Fibroblast of skin of left biceps (primary cell): ENCODE data around the gene ABCA4.
A peak's percentile ranks its signal among the peaks of the same experiment; 100 is the strongest.

Experiments used
- DNase-seq, 2 experiments: peaks; one replicate each; pipeline ENCODE4 v3.0.0-alpha.2; 2013; ENCODE audit warnings: low read depth in 2 of 2

Gene ABCA4

GRCh38 chr1:94027721-94028515 is 93.0 kb downstream of the ABCA4 start:
- no peak for DNase-seq

GRCh38 chr1:94026619-94027380 is 94.1 kb downstream of the ABCA4 start:
- no peak for DNase-seq

DNA sequence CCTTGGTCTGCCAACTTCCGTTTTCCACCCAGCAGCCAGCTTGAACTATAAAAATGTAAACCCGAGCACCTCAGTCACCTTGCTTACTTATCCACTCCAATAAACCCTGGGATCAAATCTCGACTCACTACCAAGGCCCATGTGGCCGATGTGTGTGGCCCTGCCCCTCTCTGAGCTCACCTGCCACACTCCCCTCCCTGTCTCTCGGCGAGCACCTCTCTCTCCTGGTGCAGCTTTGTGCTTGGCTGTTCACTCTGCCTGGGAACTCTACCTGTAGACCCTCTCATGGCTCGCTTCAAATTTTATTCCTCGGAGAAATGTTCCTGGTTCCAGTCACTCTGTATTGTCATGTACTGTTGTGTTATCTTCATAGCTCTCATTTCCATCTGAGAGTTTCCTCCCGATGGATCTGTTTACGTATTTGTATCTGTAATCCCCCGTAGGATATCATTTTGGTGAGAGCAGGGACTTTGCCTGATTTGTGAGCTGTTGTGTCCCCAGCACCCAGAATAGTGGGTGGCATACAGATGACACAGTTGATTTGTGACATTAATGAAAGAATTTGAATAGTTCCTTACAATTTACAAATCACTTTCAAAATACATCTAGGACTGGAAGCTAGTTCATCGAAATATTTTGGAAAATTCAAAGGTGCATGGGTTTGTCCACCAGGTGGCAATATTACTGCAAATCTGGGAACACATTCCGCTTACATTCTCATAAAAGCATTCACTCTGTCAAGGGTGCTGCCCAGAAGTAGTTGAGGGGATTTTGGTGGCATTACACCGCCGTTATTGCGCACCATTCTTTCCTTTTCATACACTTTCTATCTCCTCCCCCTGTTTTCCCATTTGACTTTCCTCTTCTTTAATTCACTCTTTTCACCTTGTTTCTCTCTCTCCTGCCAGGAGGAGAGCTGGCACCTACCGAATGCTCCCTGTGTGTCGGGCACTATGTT is 95.3 kb downstream of the ABCA4 start:
- no peak for DNase-seq

- no peak for DNase-seq
These were observed 96.7 kb downstream of the ABCA4 start for GRCh38 chr1:94024104-94024792.

DNA sequence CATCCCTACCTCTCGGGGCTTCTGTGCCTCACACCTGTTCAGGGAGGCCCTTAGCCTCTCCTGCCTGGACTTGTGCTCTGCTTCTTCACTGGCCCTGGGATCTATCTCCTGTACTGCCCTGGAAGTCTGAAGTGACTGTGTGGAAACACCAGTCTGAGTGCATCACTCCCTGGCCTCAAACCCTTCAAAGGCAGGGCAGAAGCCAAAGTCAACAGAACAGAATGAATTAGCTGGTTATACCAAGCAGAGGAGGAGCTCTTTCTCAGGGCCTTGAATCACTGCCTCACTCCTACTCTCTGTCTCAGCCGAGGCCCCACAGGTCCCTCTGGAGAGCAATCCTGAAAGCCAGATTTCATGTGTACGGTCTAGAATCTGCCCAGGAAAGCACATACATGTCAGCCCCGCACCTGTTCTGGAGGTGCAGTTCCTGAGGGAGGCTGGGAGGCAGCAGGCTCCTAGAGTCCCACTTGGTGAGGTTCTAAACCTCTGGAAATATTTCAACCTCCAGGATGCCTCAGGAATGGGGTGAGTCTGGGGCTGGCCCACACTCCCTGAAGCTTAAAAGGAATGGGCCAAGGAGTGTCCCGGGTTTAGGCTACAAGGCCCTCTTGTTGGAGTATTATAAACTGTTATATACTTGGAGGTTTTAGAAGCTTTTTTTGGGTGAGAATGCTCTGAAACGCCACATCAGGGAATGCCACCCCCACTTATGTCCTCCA is 98.3 kb downstream of the ABCA4 start:
- peak; percentile 45 to 49 for DNase-seq

DNA sequence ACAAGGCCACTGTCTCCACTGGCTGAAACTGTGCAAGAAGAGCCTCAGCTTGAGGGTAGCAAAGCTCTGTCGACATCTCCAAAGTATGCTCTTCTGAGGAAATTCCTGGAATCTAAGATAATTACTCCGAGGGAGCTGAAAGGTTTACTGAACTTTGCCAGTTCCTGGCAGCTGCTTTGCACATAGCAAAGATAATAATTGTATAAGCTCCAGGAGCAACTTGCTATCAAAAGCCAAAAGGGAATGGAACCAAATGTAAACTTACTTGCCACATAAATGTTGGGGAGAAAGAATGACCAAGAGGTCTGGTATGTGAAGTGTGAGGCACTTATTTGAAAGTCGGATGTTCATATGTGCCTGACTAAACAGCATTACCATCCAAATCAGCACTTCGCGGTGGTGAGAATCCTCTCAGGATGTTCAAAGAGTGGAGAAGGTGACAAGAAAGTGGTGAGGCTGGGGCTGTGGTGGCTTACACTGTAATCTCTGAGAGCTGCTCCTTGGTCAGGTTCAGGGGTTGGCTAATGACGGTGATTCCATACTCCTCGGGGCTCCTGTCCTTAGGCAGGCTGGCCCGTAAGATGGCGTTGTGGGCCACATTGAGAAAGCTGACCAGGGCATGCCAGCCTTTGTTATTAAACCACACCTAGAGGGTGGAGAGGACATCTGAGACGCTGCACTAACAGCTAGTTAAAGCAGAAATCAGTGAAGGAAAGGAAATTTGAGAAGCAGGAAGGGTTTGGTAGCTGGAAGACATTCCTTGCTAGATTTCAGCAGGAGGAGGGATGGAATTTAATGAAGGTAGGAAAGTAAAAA is 100.0 kb downstream of the ABCA4 start:
- DNase-seq, result peak; percentile 94 to 95

- DNase-seq, result no peak
These were observed 101.6 kb downstream of the ABCA4 start for GRCh38 chr1:94019327-94019726.

DNA sequence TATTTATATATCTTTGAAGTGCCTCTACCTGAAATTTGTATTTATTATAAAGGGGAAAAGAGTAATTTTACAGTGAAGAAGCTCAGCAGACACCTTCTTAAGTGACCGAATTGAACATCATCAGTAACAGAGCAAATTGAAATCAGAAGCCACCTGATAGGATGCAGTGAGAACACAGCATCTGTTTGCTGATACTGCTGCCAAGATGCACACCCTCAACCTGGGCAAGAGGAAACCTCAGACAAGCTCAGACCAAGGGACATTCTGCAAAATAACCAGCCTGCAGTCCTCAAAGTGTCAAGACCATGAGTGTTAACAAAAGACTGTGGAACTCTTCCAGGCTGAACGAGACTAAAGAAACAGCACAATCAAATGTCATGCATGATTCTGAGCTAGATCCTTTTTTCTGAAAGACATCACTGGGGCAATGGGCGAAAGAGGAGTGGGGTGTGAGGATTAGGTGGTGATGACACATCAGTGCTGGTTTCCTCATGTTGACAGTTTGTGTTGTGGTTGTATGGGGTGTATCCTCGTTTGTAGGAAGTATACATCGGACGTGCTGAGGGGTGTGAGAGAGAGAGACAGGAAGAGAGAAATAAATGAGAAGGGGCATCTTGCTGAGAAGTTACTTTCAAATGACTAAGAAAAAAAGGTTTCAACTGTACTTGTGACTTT is 103.7 kb downstream of the ABCA4 start:
- no peak for DNase-seq

DNA sequence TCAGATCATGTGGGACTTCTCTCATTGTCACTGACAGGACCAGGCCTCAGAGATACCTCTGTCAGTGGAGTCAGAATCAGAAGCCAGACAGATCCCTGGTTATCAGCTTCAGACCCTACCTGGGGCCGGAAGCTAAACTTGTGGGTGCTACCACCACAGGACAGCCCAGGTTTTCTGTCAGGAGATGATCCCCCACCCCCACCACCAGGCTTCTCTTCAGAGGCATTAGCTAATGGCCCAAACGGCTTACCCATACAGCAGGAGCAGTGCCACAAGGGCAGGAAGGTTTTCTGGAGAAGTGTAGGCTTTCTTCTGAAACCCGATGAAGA is 105.5 kb downstream of the ABCA4 start:
- no peak for DNase-seq

GRCh38 chr1:94014635-94015488 is 106.1 kb downstream of the ABCA4 start:
- no peak for DNase-seq

DNA sequence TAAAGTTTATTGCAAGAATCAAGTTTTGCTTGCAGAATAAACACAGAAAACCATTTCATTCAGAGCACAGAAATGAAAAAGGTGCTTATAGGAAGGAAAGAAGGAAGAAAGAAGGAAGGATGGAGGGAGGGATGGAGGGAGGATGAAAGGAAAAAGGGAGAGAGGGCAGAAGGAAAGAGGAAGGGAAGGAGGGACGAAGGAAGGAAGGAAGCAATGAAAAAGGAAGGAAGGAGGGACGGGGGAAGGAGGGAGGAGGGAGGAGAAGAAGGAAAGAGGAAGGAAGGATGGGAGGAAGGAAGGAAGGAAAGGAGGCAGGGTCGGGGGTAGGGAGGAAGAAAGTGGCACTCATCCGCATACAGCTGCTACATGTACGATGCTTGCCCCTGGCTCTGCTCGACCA is 106.9 kb downstream of the ABCA4 start:
- DNase-seq, result no peak

DNA sequence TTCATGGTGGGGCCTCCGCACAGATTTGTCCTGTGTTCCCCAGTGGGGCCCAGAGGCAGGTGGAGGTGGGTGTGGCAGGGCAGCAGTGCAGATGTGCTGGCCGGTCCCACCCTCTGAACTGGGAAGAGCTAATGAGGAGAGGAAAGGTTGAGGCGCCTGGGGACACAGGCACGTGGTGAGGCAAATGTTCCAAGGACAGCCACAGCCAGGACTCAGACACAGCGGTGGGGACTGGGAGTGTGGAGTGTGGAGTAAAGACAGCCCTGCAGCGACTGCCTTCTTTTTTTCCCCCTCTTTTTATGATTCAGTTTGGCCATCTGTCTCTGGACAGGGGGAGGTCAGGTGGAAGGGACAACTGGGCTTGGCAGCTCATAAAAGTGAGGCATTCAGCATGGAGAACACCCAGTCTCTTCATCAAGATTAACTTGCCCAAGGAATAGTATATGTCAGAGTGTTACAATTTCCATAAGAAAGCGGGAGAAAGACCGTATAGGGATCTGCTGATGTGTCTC is 107.5 kb downstream of the ABCA4 start:
- DNase-seq, result no peak

DNA sequence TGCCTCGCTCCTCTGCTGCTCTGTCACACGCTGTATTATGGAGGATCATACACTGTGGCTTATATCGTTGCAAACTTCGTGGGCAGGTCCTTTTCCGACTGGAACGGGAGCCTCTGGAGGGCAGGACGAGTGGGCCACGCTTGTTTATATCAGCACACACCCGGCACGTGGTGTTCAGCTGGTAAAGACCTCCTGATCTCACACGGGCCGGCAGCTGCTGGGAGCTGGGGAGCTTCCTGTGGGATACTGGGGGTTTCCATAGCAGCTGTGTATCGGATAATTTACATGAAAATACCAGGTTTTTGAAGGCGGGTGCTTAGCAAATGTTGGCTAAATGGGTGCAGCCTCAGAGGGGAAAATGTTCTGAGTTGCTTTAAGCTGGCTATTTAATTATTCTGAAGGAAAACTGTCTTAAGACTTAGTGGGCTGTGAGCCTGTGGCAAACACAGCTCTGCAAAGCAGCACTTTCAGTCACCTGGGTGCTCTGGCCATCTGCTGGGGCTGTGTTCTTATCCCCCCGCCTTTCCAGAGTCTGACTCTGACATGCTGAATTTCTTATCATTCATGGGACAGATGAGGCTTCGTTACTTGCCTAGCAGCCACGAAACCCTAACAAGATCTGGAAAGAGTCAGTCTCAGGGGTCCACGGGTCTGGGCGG is 108.1 kb downstream of the ABCA4 start:
- DNase-seq, result no peak

- DNase-seq, result no peak
These were observed 109.0 kb downstream of the ABCA4 start for GRCh38 chr1:94011709-94012595.

GRCh38 chr1:94011129-94011528 is 109.8 kb downstream of the ABCA4 start:
- no peak for DNase-seq

DNA sequence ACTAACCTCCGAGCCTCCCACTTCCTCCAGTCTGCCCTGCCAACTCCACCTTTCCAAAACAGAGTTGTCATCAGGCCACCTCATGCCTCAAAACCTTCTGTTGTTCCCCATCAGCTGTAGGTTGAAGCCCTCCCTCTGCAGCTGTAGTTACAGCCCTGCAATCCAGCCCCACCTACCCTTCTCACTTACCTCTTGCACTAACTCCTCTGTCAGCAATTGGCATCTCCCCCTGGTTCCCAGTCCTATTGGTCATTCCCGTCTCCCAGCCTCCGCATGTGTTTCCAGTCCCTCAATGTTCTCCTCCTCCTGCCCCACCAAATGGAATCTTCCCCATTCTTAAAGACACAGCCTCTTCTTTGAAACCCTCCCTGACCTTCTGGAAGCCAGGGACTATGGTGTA is 111.6 kb downstream of the ABCA4 start:
- no peak for DNase-seq

DNA sequence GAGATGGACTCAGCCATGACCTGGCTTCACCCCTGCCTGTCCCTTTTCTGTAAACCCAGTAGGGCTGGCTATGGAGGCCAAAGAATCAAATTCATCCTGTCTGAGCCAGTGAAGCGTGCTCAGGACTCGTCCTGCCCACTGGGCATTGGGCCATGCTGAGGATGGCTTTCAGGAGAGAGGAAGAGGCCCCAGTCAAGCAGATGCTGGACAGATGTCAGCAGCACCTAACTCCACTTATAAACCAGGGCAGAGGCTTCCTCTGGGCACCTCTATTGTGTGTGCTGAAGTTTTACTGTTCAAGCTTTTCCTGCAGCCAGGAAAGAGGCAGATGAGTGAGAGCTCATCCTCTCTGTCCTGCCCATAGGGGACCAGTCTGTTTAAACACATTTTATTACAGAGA is 114.3 kb downstream of the ABCA4 start:
- DNase-seq, result no peak
